Prostate gland (tissue), 2 donors: ENCODE measurements around the gene ZNF460. TPM values are rescaled to one million over a fixed set of nuclear protein-coding genes. Genes with fewer than 3 reads are reported as not detected.

Experiments
- DNase-seq: peaks from one replicate; pipeline ENCODE4 v3.0.0-alpha.2; 2019; ENCODE audit warnings: low spot score
- H3K27ac ChIP-seq, 2 donors: fragments of 200-600 bp; sonication (generic); 2 replicates each; pipeline ENCODE4 v1.5.1; 2017 to 2019
- H3K27me3 ChIP-seq: fragments of 200-600 bp; sonication (generic); replicated peaks from 2 replicates; pipeline ENCODE4 v1.5.1; 2019; ENCODE audit not compliant: insufficient read depth
- H3K36me3 ChIP-seq, 2 donors: fragments of 200-600 bp; sonication (generic); 1 replicate in 1 of 2; 2 replicates in 1 of 2; pipeline versions ENCODE4 v1.5.1 to v1.8.1; 2017 to 2019
- H3K4me1 ChIP-seq: fragments of 200-600 bp; sonication (generic); replicated peaks from 2 replicates; pipeline ENCODE4 v1.5.1; 2019
- H3K4me3 ChIP-seq, 2 donors: fragments of 200-600 bp; sonication (generic); 2 replicates each; pipeline ENCODE4 v1.5.1; 2017 to 2019
- H3K9me3 ChIP-seq: fragments of 200-600 bp; sonication (generic); 2 replicates; pipeline ENCODE4 v1.5.1; 2017
- POLR2A ChIP-seq: fragments of 450-650 bp; IDR thresholded peaks from one replicate; pipeline ENCODE4 v1.6.1; 2016; ENCODE audit warnings: antibody characterized with exemption, mild to moderate bottlenecking
- POLR2AphosphoS5 ChIP-seq: sonication (generic); formaldehyde crosslinking; IDR thresholded peaks from one replicate; pipeline ENCODE4 v1.6.1; 2017; ENCODE audit warnings: antibody characterized with exemption
- WGBS: methylation state at CpG from one replicate; pipeline ENCODE4 v1.1.5; 2018; 5-methylcytosine and 5-hydroxymethylcytosine counted together
- intact Hi-C: fragments of 100-400 bp; cut with DNase I; formaldehyde crosslinking; loops from one replicate; pipeline ENCODE4 v1.14.2; 2022
- total RNA-seq, 2 donors: library from RNA; depleted of rRNA; stranded (reverse); fragments of >200 nt; gene quantifications; one replicate each; pipeline ENCODE4 v1.1.0, GENCODE V29; 2016
- TF ChIP-seq, protein P1 (sequence below), 4 experiments: fragments of 200-600 bp in 2 of 4; fragments of 450-650 bp in 2 of 4; sonication (generic) in 2 of 4; IDR thresholded peaks; 1 replicate in 3 of 4; 2 replicates in 1 of 4; pipeline ENCODE4 v1.5.1; 2016 to 2019; ENCODE audit warnings: antibody characterized with exemption in 4 of 4, mild to moderate bottlenecking in 2 of 4, moderate library complexity in 2 of 4

ZNF460 gene
- total RNA-seq, 2 donors from 2014 or later: 56.3 to 68.4 TPM

DNA sequence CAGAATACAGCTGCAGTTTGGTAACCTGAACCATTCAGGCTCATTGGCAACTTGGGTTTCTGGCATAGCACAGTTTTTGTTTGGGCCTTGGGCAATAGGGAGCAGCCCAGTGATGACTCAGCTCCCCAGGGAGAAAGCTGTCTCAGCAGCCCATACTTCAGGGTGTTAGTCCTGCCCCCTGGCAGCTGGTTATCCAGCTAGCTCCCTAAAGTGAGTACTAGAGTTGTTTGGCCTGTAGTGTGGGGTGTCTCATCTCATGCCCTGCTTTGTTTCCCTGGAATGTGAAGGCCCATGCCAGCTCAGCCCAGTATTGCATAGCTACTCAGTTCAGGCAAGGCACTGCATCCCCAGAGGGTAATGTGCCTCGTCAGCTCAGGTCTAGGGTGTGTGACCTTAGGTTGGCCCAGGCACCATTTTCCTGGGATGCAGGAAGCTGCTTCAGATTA is 21.8 kb downstream of the ZNF460 start:
- no peak overlapping the region for H3K27ac ChIP-seq
- intact Hi-C loops: no loop called here
- H3K36me3 ChIP-seq: no peaks in the 10 kb centered on the region
- H3K4me1 ChIP-seq: no peaks in the 10 kb centered on the region
- WGBS: 78% methylated on average over 1 of the region's 1 CpG
- no peak overlapping the region for H3K4me3 ChIP-seq
- H3K9me3 ChIP-seq: no peaks in the 10 kb centered on the region
- no peak for DNase-seq
- H3K27me3 ChIP-seq: no peaks in the 10 kb centered on the region
- TF ChIP-seq, protein P1, sequence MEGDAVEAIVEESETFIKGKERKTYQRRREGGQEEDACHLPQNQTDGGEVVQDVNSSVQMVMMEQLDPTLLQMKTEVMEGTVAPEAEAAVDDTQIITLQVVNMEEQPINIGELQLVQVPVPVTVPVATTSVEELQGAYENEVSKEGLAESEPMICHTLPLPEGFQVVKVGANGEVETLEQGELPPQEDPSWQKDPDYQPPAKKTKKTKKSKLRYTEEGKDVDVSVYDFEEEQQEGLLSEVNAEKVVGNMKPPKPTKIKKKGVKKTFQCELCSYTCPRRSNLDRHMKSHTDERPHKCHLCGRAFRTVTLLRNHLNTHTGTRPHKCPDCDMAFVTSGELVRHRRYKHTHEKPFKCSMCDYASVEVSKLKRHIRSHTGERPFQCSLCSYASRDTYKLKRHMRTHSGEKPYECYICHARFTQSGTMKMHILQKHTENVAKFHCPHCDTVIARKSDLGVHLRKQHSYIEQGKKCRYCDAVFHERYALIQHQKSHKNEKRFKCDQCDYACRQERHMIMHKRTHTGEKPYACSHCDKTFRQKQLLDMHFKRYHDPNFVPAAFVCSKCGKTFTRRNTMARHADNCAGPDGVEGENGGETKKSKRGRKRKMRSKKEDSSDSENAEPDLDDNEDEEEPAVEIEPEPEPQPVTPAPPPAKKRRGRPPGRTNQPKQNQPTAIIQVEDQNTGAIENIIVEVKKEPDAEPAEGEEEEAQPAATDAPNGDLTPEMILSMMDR (IDR thresholded peaks at IDR 0.05): no peak
- TF ChIP-seq POLR2AphosphoS5: no peak
- TF ChIP-seq POLR2A: no peak

DNA sequence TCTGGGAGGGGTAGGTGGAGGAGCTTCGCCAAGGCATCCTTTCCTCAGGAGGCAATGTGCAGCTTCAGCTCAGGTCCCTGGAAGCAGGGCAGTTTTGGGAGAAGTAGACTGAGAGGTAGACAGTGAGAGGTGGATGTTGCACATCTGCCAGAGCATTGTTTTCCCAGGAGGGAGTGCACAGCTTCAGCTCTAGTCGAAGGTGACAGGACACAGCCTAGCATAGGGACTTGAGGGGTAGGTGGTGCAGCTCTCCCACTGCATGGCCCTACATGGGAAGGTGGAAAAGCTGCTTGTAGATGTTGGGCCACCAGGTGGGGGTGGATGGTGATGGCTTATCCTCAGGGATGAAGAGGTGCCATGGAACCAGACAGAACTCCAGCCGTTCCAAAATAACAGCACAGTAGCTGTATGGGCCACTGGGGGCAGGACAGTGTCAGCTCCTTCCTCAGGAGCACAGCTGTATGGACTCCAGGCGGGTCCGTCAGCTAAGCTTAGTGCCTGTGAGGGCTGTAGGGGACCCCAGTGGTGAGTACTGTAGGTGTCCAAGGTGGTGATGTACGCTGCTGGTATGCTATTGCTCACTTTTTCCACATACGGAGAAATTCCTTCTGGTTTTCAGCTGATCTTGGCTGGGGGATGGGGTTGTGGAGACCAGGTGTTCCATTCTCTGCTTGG is 22.6 kb downstream of the ZNF460 start:
- TF ChIP-seq POLR2AphosphoS5: no peak
- TF ChIP-seq, protein P1 (IDR thresholded peaks at IDR 0.05): no peak
- TF ChIP-seq POLR2A: no peak
- intact Hi-C loops: no loop called here

DNA sequence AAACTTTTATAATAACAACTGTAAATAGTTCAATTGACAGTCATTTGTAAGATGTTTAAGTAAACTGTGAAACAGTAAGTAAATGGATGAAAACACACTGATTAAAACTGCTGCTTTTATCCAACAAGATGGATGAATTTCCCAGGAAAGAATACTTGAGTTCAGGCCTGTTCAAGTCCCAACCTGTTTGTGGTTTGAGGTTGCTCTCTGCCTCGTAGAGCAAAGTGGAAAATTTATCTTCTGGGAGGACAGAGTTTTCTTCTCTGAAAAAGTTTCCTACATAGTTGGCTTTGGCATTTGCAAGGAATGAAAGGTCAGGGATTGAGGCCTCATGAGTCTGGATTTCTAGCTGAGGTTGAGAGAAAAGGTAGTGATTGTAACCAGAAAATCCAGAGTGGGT is 24.8 kb downstream of the ZNF460 start:
- DNase-seq: no peak
- intact Hi-C loops: no loop called here
- WGBS: 26% methylated on average over 1 of the region's 1 CpG
- TF ChIP-seq POLR2A: no peak
- no peak for TF ChIP-seq POLR2AphosphoS5
- TF ChIP-seq, protein P1 (IDR thresholded peaks at IDR 0.05): no peak
- no peak overlapping the region for H3K4me3 ChIP-seq
- H3K36me3 ChIP-seq: no peaks in the 10 kb centered on the region
- no peaks in the 10 kb centered on the region for H3K9me3 ChIP-seq
- H3K4me1 ChIP-seq: no peaks in the 10 kb centered on the region
- H3K27me3 ChIP-seq: no peaks in the 10 kb centered on the region
- H3K27ac ChIP-seq: no peak overlapping the region

More for the DNA sequence above, 22.6 kb downstream of the ZNF460 start:
- no peaks in the 10 kb centered on the region for H3K36me3 ChIP-seq
- DNase-seq: no peak
- WGBS: 96% methylated on average over 7 of the region's 7 CpGs
- no peak overlapping the region for H3K4me3 ChIP-seq
- H3K4me1 ChIP-seq: no peaks in the 10 kb centered on the region
- H3K27ac ChIP-seq: no peak overlapping the region
- no peaks in the 10 kb centered on the region for H3K9me3 ChIP-seq
- H3K27me3 ChIP-seq: no peaks in the 10 kb centered on the region

DNA sequence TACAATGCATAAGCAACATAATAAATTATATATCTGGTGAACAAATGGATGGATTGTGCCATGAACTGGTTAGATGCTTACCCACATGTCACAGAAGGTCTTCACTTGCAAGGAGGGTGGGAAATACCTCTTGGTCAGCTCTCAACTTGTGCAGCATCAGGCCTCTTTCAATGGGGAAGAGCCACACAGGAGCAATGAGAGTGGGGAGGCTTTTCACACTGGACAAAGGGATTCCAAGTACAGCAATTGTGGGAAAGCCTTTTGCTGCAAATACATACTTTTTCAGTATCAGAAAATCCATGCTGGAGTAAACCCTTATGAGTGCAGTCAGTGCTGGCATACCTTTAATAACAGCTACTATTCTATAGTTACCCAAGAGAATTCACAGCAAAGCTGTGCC is 28.2 kb downstream of the ZNF460 start:
- Histone ChIP-seq H3K9me3 (no peaks in the 10 kb centered on the region), H3K36me3 (no peaks in the 10 kb centered on the region), H3K27ac (no peak overlapping the region), H3K27me3 (no peaks in the 10 kb centered on the region), H3K4me1 (no peaks in the 10 kb centered on the region), H3K4me3 (no peak overlapping the region)
- no peak for DNase-seq
- TF ChIP-seq, protein P1 (IDR thresholded peaks at IDR 0.05): no peak
- no peak for TF ChIP-seq POLR2AphosphoS5
- no peak for TF ChIP-seq POLR2A
- intact Hi-C loops: no loop called here

DNA sequence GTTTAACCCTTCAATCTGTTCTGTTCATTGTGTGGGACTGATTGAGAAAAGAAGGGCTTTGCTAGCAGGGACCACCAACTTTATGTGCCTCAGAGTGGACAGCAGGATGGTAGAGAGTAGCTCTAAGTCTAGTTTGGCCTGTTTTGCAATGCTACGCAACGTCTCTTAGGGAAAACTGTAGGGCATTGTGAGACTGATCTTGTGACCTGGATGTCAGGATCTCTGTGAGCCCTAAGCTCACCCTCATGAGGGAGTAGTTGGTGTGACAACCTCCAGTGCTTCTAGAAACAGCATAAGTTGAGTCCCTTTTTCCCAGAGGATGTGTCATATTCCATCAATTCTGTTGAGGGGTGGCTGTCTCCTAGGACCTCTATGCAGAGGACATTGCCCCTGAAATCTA is 30.5 kb downstream of the ZNF460 start:
- 76% methylated on average over 2 of the region's 2 CpGs for WGBS
- TF ChIP-seq, protein P1 (IDR thresholded peaks at IDR 0.05): no peak
- TF ChIP-seq POLR2AphosphoS5 (no peak), POLR2A (no peak)
- no peaks in the 10 kb centered on the region for H3K9me3 ChIP-seq
- no peak overlapping the region for H3K4me3 ChIP-seq
- intact Hi-C loops: no loop called here
- H3K36me3 ChIP-seq: no peaks in the 10 kb centered on the region
- no peak overlapping the region for H3K27ac ChIP-seq
- H3K27me3 ChIP-seq: no peaks in the 10 kb centered on the region
- DNase-seq: no peak
- no peaks in the 10 kb centered on the region for H3K4me1 ChIP-seq
